GM23338 (cell line): Measurements from ENCODE around the gene RPF1. TPM values are rescaled to one million over a fixed set of nuclear protein-coding genes. Genes with fewer than 3 reads are reported as not detected.

ENCODE experiments used
- ATAC-seq: fragments of 200-7000 bp; cut with Tn5 transposase; 3 replicates; pipeline ENCODE4 v1.9.1; 2020
- DNase-seq: peaks from one replicate; pipeline ENCODE4 v3.0.0-alpha.2; 2015; ENCODE audit warnings: low spot score
- H2AFZ ChIP-seq: fragments of 200-600 bp; sonication (generic); 2 replicates; pipeline ENCODE4 v1.8.0; 2016; ENCODE audit warnings: antibody characterized with exemption, mild to moderate bottlenecking, moderate library complexity
- H3F3A ChIP-seq: fragments of 200-600 bp; sonication (generic); replicated peaks from 2 replicates; pipeline ENCODE4 v1.8.0; 2017; ENCODE audit warnings: antibody characterized with exemption, mixed run types, low read depth
- H3K27ac ChIP-seq: fragments of 200-600 bp; sonication (generic); 2 replicates; pipeline ENCODE4 v1.6.1; 2016; ENCODE audit warnings: low read depth
- H3K27me3 ChIP-seq: fragments of 200-600 bp; sonication (generic); 2 replicates; pipeline ENCODE4 v1.8.0; 2016; ENCODE audit warnings: mild to moderate bottlenecking, mixed run types, moderate library complexity; ENCODE audit not compliant: insufficient read depth
- H3K36me3 ChIP-seq: fragments of 200-600 bp; sonication (generic); 2 replicates; pipeline ENCODE4 v1.8.0; 2016; ENCODE audit warnings: mild to moderate bottlenecking; ENCODE audit not compliant: insufficient read depth
- H3K4me1 ChIP-seq: fragments of 200-600 bp; sonication (generic); 2 replicates; pipeline ENCODE4 v1.8.0; 2016; ENCODE audit warnings: mild to moderate bottlenecking, moderate library complexity; ENCODE audit not compliant: insufficient read depth
- H3K4me2 ChIP-seq: fragments of 200-600 bp; sonication (generic); 2 replicates; pipeline ENCODE4 v1.7.1; 2017; ENCODE audit warnings: mixed run types
- H3K4me3 ChIP-seq: fragments of 200-600 bp; sonication (generic); 2 replicates; pipeline ENCODE4 v1.6.1; 2016; ENCODE audit warnings: mixed run types
- H3K79me2 ChIP-seq: fragments of 200-600 bp; sonication (generic); replicated peaks from 2 replicates; pipeline ENCODE4 v1.8.0; 2017; ENCODE audit warnings: mild to moderate bottlenecking; ENCODE audit not compliant: insufficient read depth
- H3K9me2 ChIP-seq: fragments of 200-600 bp; sonication (generic); 2 replicates; pipeline ENCODE4 v1.8.0; 2017; ENCODE audit not compliant: insufficient read depth
- H4K20me1 ChIP-seq: fragments of 200-600 bp; sonication (generic); replicated peaks from 2 replicates; pipeline ENCODE4 v1.8.0; 2017; ENCODE audit warnings: mild to moderate bottlenecking; ENCODE audit not compliant: insufficient read depth
- H3K27ac Mint-ChIP-seq: 2 replicates; pipeline ENCODE4 v1.8.0; 2020; ENCODE audit warnings: inconsistent platforms, mild to moderate bottlenecking, moderate library complexity, mixed read lengths
- H3K27me3 Mint-ChIP-seq: 3 replicates; pipeline ENCODE4 v1.8.0; 2022; ENCODE audit warnings: low read depth, mild to moderate bottlenecking, moderate library complexity, mixed read lengths, inconsistent platforms; ENCODE audit not compliant: insufficient read depth, poor library complexity
- H3K36me3 Mint-ChIP-seq: 3 replicates; pipeline ENCODE4 v1.8.0; 2021; ENCODE audit warnings: low read depth, mild to moderate bottlenecking, inconsistent platforms, moderate library complexity, mixed read lengths
- H3K4me1 Mint-ChIP-seq: 3 replicates; pipeline ENCODE4 v1.8.0; 2020; ENCODE audit warnings: mild to moderate bottlenecking, inconsistent platforms, mixed read lengths
- H3K4me3 Mint-ChIP-seq: 3 replicates; pipeline ENCODE4 v1.8.0; 2021; ENCODE audit warnings: moderate library complexity, mild to moderate bottlenecking, inconsistent platforms, mixed read lengths
- H3K9me3 Mint-ChIP-seq: 3 replicates; pipeline ENCODE4 v1.8.0; 2020; ENCODE audit warnings: moderate library complexity, mild to moderate bottlenecking, inconsistent platforms, mixed read lengths
- EZH2phosphoT487 ChIP-seq: fragments of 200-600 bp; sonication (generic); IDR thresholded peaks from one replicate; pipeline ENCODE4 v1.8.1; 2018; ENCODE audit warnings: antibody characterized with exemption; ENCODE audit not compliant: unreplicated experiment
- NANOG ChIP-seq: IDR thresholded peaks from 2 replicates; pipeline ENCODE4 v1.6.1; 2016; ENCODE audit warnings: antibody characterized with exemption, borderline replicate concordance
- POLR2AphosphoS5 ChIP-seq: IDR thresholded peaks from 2 replicates; pipeline ENCODE4 v1.6.1; 2016; ENCODE audit warnings: antibody characterized with exemption, low read depth
- ZNF114 ChIP-seq: fragments of 250-450 bp; sonication (Bioruptor Pico); IDR thresholded peaks from 2 replicates; pipeline ENCODE4 v1.5.0; 2020; ENCODE audit warnings: mild to moderate bottlenecking, moderate library complexity
- polyA plus RNA-seq: library from polyadenylated mRNA; unstranded; fragments of >200 nt; fragmentation: Nextera tagmentation; extraction: Ambion mirVana; gene quantifications from 2 replicates; pipeline ENCODE4 v1.2.1, GENCODE V29; 2016
- total RNA-seq: library from RNA; depleted of rRNA; stranded (reverse); fragments of >200 nt; shearing (Covaris generic); gene quantifications from 2 replicates; pipeline ENCODE4 v1.2.3, GENCODE V29; 2014
- TF ChIP-seq, protein P1 (sequence below), 2 experiments: fragments of 200-600 bp in 1 of 2; sonication (generic) in 1 of 2; conservative IDR thresholded peaks; 2 replicates each; pipeline versions ENCODE4 v1.5.1 to v1.6.1; 2016 to 2017; ENCODE audit warnings: antibody characterized with exemption in 2 of 2, low read depth in 2 of 2, mild to moderate bottlenecking in 2 of 2, moderate library complexity in 1 of 2
- TF ChIP-seq, protein P2 (sequence below): IDR thresholded peaks from one replicate; pipeline ENCODE4 v1.6.1; 2018; ENCODE audit warnings: antibody characterized with exemption; ENCODE audit not compliant: unreplicated experiment
- TF ChIP-seq, protein P3 (sequence below): IDR thresholded peaks from 2 replicates; pipeline ENCODE4 v1.6.1; 2016; ENCODE audit warnings: antibody characterized with exemption
- TF ChIP-seq, protein P4 (sequence below): fragments of 250-450 bp; sonication (Bioruptor Pico); IDR thresholded peaks from 2 replicates; pipeline ENCODE4 v1.5.0; 2020; ENCODE audit warnings: mild to moderate bottlenecking, moderate library complexity

Gene RPF1
- total and polyA plus RNA-seq, 2 experiments from 2014 or later = 56.4 to 57.1 TPM

DNA sequence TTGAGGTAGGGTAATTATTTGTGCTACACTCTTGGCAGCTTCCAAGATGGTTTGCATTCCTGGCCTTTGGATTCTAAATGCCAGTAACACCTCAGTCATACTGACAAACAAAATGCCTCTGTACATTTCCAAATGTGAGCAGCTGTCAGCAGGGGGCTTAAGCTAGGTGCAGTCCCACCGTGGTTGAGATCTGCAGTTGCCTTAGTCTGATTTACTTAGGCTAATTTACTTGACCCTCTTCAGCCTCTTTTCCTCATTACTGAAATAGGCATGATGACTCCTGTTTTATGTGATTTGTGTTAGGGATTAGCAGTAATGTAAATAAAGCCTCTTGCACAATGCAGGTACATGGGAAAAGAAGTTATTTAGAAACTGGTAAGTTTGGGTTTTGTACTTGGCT, 13.7 kb downstream of the RPF1 start (continued):
- TF ChIP-seq, protein P1, sequence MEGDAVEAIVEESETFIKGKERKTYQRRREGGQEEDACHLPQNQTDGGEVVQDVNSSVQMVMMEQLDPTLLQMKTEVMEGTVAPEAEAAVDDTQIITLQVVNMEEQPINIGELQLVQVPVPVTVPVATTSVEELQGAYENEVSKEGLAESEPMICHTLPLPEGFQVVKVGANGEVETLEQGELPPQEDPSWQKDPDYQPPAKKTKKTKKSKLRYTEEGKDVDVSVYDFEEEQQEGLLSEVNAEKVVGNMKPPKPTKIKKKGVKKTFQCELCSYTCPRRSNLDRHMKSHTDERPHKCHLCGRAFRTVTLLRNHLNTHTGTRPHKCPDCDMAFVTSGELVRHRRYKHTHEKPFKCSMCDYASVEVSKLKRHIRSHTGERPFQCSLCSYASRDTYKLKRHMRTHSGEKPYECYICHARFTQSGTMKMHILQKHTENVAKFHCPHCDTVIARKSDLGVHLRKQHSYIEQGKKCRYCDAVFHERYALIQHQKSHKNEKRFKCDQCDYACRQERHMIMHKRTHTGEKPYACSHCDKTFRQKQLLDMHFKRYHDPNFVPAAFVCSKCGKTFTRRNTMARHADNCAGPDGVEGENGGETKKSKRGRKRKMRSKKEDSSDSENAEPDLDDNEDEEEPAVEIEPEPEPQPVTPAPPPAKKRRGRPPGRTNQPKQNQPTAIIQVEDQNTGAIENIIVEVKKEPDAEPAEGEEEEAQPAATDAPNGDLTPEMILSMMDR (conservative IDR thresholded peaks at IDR 0.05; ENCODE audit: low read depth in 2 of 2) = no peak
- no peak for TF ChIP-seq ZNF114
- TF ChIP-seq, protein P2, sequence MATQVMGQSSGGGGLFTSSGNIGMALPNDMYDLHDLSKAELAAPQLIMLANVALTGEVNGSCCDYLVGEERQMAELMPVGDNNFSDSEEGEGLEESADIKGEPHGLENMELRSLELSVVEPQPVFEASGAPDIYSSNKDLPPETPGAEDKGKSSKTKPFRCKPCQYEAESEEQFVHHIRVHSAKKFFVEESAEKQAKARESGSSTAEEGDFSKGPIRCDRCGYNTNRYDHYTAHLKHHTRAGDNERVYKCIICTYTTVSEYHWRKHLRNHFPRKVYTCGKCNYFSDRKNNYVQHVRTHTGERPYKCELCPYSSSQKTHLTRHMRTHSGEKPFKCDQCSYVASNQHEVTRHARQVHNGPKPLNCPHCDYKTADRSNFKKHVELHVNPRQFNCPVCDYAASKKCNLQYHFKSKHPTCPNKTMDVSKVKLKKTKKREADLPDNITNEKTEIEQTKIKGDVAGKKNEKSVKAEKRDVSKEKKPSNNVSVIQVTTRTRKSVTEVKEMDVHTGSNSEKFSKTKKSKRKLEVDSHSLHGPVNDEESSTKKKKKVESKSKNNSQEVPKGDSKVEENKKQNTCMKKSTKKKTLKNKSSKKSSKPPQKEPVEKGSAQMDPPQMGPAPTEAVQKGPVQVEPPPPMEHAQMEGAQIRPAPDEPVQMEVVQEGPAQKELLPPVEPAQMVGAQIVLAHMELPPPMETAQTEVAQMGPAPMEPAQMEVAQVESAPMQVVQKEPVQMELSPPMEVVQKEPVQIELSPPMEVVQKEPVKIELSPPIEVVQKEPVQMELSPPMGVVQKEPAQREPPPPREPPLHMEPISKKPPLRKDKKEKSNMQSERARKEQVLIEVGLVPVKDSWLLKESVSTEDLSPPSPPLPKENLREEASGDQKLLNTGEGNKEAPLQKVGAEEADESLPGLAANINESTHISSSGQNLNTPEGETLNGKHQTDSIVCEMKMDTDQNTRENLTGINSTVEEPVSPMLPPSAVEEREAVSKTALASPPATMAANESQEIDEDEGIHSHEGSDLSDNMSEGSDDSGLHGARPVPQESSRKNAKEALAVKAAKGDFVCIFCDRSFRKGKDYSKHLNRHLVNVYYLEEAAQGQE = no peak
- TF ChIP-seq POLR2AphosphoS5 = no peak

DNA sequence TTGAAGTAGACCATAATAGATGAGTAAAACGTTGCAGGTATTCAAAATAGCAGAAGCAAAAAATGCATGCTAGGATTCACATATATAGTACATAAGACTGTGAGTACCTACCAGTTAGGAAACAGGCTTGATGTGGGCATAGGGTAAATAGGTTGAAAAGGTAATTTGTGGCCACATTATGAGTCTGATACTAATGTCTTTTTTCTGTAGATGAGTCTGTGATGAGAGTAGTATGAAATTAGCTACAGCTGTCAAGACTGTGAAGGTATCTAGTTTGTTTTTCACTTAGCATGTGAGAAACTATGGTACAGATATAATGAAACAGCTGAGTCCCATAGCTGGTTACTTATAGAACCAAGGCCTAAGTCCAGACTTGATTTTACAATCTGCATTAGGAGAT, 14.7 kb downstream of the RPF1 start:
- DNase-seq = no peak
- no peaks in the 10 kb centered on the region for H3K9me3 Mint-ChIP-seq
- no peaks in the 10 kb centered on the region for H3K4me1 Mint-ChIP-seq
- Histone ChIP-seq H3K27me3 (no peaks in the 10 kb centered on the region), H3K4me2 (no peak overlapping the region), H3K9me2 (no peaks in the 10 kb centered on the region), H3K36me3 (peaks cover 32% of the 10 kb centered on the region), H4K20me1 (no peaks in the 10 kb centered on the region), H3K79me2 (no peaks in the 10 kb centered on the region; the same call in 1 of the 2 replicates), H3K4me3 (no peak overlapping the region), H3F3A (no peaks in the 10 kb centered on the region), H2AFZ (no peak overlapping the region), H3K27ac (no peak overlapping the region), H3K4me1 (no peaks in the 10 kb centered on the region)
- H3K36me3 Mint-ChIP-seq = peaks cover 60% of the 10 kb centered on the region
- no peak overlapping the region for H3K4me3 Mint-ChIP-seq
- H3K27me3 Mint-ChIP-seq = peaks cover 2% of the 10 kb centered on the region
- no peak for ATAC-seq
- TF ChIP-seq ZNF114 (no peak), NANOG (no peak)
- H3K27ac Mint-ChIP-seq = no peak overlapping the region

DNA sequence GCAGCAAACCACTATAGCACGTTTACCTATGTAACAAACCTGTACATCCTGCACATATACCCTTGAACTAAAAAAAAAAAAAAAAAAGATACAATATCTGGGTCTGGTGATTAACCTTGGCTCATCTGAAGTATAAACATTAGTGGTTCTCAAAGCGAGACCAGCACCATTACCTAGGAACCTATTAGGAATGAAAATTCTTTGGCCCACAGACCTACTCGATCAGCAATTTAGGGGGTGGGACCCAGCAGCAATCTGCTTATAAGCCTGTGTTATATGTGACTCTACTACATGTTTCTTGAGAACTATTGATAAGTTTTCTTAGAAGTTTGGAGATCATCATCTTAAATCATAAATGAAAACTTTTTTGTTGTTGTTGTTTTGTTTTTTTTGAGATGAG, 17.4 kb downstream of the RPF1 start:
- no peak for ATAC-seq
- H3K27me3 ChIP-seq = no peaks in the 10 kb centered on the region
- peaks cover 4% of the 10 kb centered on the region for H4K20me1 ChIP-seq
- peaks cover 16% of the 10 kb centered on the region; the same call in 1 of the 2 replicates for H3K36me3 ChIP-seq
- Mint-ChIP-seq H3K27me3 (peaks cover 5% of the 10 kb centered on the region), H3K9me3 (no peaks in the 10 kb centered on the region), H3K4me1 (peaks cover 19% of the 10 kb centered on the region), H3K27ac (no peak overlapping the region), H3K36me3 (peaks cover 60% of the 10 kb centered on the region), H3K4me3 (no peak overlapping the region)
- no peak overlapping the region for H2AFZ ChIP-seq
- no peak for DNase-seq
- peaks cover 16% of the 10 kb centered on the region for H3K4me1 ChIP-seq
- no peak overlapping the region for H3K4me2 ChIP-seq
- H3K9me2 ChIP-seq = no peaks in the 10 kb centered on the region
- peaks cover 17% of the 10 kb centered on the region for H3K79me2 ChIP-seq
- H3F3A ChIP-seq = no peaks in the 10 kb centered on the region
- no peak overlapping the region for H3K27ac ChIP-seq
- no peak overlapping the region for H3K4me3 ChIP-seq
- TF ChIP-seq EZH2phosphoT487 = no peak
- TF ChIP-seq, protein P3, sequence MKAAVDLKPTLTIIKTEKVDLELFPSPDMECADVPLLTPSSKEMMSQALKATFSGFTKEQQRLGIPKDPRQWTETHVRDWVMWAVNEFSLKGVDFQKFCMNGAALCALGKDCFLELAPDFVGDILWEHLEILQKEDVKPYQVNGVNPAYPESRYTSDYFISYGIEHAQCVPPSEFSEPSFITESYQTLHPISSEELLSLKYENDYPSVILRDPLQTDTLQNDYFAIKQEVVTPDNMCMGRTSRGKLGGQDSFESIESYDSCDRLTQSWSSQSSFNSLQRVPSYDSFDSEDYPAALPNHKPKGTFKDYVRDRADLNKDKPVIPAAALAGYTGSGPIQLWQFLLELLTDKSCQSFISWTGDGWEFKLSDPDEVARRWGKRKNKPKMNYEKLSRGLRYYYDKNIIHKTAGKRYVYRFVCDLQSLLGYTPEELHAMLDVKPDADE = no peak
- no peak for TF ChIP-seq POLR2AphosphoS5
- no peak for TF ChIP-seq NANOG
- TF ChIP-seq, protein P4, sequence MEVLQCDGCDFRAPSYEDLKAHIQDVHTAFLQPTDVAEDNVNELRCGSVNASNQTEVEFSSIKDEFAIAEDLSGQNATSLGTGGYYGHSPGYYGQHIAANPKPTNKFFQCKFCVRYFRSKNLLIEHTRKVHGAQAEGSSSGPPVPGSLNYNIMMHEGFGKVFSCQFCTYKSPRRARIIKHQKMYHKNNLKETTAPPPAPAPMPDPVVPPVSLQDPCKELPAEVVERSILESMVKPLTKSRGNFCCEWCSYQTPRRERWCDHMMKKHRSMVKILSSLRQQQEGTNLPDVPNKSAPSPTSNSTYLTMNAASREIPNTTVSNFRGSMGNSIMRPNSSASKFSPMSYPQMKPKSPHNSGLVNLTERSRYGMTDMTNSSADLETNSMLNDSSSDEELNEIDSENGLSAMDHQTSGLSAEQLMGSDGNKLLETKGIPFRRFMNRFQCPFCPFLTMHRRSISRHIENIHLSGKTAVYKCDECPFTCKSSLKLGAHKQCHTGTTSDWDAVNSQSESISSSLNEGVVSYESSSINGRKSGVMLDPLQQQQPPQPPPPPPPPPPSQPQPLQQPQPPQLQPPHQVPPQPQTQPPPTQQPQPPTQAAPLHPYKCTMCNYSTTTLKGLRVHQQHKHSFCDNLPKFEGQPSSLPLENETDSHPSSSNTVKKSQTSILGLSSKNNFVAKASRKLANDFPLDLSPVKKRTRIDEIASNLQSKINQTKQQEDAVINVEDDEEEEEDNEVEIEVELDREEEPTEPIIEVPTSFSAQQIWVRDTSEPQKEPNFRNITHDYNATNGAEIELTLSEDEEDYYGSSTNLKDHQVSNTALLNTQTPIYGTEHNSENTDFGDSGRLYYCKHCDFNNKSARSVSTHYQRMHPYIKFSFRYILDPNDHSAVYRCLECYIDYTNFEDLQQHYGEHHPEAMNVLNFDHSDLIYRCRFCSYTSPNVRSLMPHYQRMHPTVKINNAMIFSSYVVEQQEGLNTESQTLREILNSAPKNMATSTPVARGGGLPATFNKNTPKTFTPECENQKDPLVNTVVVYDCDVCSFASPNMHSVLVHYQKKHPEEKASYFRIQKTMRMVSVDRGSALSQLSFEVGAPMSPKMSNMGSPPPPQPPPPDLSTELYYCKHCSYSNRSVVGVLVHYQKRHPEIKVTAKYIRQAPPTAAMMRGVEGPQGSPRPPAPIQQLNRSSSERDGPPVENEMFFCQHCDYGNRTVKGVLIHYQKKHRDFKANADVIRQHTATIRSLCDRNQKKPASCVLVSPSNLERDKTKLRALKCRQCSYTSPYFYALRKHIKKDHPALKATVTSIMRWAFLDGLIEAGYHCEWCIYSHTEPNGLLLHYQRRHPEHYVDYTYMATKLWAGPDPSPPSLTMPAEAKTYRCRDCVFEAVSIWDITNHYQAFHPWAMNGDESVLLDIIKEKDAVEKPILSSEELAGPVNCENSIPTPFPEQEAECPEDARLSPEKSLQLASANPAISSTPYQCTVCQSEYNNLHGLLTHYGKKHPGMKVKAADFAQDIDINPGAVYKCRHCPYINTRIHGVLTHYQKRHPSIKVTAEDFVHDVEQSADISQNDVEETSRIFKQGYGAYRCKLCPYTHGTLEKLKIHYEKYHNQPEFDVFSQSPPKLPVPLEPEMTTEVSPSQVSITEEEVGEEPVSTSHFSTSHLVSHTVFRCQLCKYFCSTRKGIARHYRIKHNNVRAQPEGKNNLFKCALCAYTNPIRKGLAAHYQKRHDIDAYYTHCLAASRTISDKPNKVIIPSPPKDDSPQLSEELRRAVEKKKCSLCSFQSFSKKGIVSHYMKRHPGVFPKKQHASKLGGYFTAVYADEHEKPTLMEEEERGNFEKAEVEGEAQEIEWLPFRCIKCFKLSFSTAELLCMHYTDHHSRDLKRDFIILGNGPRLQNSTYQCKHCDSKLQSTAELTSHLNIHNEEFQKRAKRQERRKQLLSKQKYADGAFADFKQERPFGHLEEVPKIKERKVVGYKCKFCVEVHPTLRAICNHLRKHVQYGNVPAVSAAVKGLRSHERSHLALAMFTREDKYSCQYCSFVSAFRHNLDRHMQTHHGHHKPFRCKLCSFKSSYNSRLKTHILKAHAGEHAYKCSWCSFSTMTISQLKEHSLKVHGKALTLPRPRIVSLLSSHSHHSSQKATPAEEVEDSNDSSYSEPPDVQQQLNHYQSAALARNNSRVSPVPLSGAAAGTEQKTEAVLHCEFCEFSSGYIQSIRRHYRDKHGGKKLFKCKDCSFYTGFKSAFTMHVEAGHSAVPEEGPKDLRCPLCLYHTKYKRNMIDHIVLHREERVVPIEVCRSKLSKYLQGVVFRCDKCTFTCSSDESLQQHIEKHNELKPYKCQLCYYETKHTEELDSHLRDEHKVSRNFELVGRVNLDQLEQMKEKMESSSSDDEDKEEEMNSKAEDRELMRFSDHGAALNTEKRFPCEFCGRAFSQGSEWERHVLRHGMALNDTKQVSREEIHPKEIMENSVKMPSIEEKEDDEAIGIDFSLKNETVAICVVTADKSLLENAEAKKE (CRISPR knock-in tag) = no peak
